Omental fat pad (tissue), 4 donors: ENCODE data around the gene TPGS1. TPM values are rescaled to one million over a fixed set of nuclear protein-coding genes. Genes with fewer than 3 reads are reported as not detected.

Experiments used
- ATAC-seq: fragments of 150-250 bp; one replicate; pipeline ENCODE4 v1.9.1; 2016; ENCODE audit warnings: mild to moderate bottlenecking, moderate library complexity; ENCODE audit not compliant: low FRiP score
- DNase-seq: peaks from one replicate; pipeline ENCODE4 v3.0.0-alpha.2; 2019; ENCODE audit warnings: low spot score
- total RNA-seq, 4 donors: library from RNA; depleted of rRNA; stranded (reverse); fragments of >200 nt; gene quantifications; one replicate each; pipeline ENCODE4 v1.1.0, GENCODE V29; 2016
- TF ChIP-seq, protein P1 (sequence below), 3 donors: fragments of 450-650 bp; IDR thresholded peaks; one replicate each; pipeline ENCODE4 v1.5.1; 2016 to 2017; ENCODE audit warnings: antibody characterized with exemption in 3 of 3, mild to moderate bottlenecking in 3 of 3, moderate library complexity in 2 of 3

The TPGS1 gene
- total RNA-seq, 4 donors from 2014 or later, result 45.5 to 61.2 (median 46.1) TPM

DNA sequence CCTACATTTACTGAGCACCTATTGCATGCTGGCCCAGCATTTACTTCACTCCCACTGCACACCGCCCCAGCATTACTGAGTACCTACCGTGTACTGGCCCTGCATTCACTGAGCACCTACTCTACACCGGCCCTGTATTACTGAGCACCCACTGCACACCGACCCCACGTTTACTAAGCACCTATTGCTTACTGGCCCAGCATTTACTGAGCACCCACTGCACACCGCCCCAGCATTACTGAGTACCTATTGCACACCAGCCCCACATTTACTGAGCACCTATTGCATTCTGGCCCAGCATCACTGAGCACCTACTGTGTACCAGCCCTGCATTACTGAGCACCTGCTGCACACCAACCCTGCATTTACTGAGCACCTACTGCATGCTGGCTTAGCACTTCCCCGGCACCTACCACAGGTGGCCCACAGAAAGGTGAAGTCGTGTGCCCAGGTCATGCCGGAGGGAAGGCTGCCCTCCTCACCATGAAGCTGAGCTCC is 6.9 kb downstream of the TPGS1 start:
- no peak for ATAC-seq
- TF ChIP-seq, protein P1, sequence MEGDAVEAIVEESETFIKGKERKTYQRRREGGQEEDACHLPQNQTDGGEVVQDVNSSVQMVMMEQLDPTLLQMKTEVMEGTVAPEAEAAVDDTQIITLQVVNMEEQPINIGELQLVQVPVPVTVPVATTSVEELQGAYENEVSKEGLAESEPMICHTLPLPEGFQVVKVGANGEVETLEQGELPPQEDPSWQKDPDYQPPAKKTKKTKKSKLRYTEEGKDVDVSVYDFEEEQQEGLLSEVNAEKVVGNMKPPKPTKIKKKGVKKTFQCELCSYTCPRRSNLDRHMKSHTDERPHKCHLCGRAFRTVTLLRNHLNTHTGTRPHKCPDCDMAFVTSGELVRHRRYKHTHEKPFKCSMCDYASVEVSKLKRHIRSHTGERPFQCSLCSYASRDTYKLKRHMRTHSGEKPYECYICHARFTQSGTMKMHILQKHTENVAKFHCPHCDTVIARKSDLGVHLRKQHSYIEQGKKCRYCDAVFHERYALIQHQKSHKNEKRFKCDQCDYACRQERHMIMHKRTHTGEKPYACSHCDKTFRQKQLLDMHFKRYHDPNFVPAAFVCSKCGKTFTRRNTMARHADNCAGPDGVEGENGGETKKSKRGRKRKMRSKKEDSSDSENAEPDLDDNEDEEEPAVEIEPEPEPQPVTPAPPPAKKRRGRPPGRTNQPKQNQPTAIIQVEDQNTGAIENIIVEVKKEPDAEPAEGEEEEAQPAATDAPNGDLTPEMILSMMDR (IDR thresholded peaks at IDR 0.05), result no peak
- no peak for DNase-seq

DNA sequence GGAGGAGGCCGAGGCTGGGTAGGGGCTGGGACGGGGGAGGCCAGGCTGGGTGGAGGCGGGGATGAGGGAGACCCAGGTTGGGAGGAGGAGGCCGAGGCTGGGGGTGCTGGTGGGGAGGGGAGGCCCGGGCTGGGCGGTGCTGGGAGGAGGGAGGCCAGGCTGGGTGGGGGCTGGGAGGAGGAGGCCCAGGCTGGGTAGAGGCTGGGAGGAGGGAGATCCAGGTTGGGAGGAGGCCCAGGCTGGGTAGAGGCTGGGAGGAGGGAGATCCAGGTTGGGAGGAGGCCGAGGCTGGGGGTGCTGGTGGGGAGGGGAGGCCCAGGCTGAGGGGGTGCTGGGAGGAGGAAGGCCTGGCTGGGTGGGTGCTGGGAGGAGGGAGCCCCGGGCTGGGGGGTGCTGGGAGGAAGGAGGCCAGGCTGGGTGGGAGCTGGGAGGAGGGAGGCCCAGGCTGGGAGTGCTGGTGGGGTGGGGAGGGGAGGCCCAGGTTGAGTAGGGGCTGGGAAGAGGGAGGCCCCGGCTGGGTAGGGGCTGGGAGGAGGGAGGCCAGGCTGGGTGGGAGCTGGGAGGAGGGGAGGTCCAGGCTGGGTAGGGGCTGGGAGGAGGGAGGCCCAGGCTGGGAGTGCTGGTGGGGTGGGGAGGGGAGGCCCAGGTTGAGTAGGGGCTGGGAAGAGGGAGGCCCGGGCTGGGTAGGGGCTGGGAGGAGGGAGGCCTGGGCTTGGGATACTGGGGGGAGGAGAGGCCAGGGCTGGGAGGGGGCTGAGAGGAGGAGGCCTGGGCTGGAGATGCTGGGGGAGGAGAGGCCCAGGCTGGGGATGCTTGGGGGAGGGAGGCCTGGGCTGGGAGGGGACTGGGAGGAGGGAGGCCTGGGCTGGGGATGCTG is 10.7 kb downstream of the TPGS1 start:
- DNase-seq, result no peak
- ATAC-seq, result no peak

DNA sequence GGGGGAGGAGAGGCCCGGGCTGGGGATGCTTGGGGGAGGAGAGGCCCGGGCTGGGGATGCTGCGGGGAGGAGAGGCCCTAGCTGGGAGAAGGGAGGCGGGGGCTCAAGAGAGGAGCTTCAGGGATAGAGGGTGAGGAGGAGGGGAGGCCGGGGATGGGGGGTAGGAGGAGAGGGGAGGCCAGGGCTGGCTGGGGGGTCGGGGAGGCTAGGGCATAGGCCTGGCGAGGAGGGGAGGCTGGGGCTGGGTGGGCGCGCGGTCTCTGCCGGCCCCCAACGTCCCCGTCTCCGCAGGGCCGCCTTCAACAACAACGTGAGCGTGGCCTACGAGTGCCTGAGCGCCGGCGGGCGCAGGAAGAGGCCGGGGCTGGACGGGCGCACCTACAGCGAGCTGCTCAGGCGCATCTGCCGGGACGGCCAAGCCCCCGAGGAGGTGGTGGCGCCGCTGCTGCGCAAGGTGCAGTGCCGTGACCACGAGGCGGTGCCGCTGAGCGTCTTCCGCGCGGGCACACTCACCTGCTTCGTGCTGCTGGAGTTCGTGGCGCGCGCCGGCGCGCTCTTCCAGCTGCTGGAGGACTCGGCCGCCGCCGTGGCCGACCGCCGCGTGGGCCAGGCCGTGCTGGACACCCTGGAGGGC is 11.4 kb downstream of the TPGS1 start:
- TF ChIP-seq, protein P1 (IDR thresholded peaks at IDR 0.05), result no peak
- ATAC-seq, result peak; percentile 32
- DNase-seq, result no peak

More for the DNA sequence above, 10.7 kb downstream of the TPGS1 start:
- TF ChIP-seq, protein P1 (IDR thresholded peaks at IDR 0.05), result no peak

DNA sequence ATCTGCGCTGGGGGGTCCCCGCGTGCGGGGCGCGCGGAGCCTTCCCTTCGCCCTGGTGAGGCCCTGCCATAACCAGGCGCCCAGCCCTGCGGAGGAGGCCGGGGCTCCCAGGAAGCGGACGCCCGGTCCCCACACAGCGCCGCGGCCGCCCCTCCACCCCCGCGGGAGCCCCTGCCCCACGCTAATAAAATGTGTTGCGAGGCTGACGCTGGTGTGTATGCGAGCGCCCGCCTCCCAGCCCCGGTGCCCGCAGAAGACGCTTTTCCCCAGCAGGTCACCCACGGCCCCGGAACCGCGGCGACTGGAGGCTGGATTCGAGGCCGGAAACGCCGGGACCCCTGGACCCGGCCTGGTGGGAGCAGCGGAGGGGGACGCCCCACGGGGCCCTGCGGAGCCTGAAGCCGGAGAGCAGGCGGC is 12.2 kb downstream of the TPGS1 start:
- no peak for ATAC-seq
- TF ChIP-seq, protein P1 (IDR thresholded peaks at IDR 0.05), result no peak
- DNase-seq, result no peak

DNA sequence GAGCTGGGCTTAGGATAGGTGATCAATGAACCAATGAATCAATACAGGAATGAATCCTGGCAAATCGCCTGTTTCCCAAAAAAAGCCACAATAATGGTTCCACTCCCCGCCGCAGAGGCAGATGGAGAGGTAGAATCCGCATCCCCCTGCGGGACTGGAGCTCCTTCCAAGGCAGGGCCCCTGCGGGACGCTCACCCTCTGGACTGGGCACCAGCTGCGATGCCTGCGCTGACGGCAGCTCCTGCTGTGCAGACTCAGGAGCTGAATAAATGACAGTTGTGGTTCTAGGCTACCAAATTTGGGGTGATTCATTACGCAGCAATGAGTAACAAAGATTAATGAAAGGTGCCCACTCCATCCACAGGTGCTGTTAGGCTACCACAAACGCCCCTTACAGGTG is 15.4 kb downstream of the TPGS1 start:
- ATAC-seq (no peak), DNase-seq (no peak)
- TF ChIP-seq, protein P1 (IDR thresholded peaks at IDR 0.05), result no peak

DNA sequence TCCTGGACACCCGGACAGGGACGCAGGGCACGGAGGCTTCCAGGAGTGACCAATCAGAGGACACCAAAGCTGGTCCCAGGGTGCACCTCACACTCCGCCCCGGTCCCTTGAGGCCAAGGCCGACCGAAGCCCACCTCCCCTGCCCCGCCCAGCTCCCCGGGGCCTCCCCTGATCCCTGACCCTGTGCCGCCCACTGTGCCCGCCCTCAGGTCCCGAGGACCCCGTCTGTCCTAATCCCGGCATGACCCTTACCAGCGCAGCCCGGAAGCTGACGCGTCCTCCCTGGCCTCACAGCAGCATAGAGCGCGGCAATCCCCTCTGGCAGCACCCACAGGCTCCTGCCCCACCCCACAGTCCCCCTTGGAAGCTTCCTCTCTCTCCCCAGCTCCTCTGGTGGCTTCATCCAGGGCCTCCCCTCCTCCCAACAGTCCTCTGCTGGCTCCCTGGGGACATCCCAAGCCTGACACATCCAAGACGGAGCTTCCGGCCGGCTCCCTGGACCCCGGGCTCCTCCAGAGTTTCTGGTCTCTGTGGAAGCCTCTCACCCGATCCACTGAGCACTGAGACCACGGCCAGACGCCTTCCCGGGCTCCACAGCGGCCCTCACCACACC is 16.9 kb downstream of the TPGS1 start:
- DNase-seq (no peak), ATAC-seq (peak; percentile 32)
- TF ChIP-seq, protein P1 (IDR thresholded peaks at IDR 0.05), result no peak
